HG03565 (cell line): ENCODE measurements around the gene SMARCB1.

Experiments
- ATAC-seq: cut with Tn5 transposase; IDR thresholded peaks from one replicate; pipeline ENCODE4 v1.9.1; 2021; ENCODE audit warnings: mild to moderate bottlenecking, moderate library complexity; ENCODE audit not compliant: unreplicated experiment

The SMARCB1 gene

GRCh38 chr22:23801238-23801821, 14.6 kb downstream of the SMARCB1 start:
- ATAC-seq: no peak

- ATAC-seq: no peak
These were observed 15.2 kb downstream of the SMARCB1 start for GRCh38 chr22:23801886-23802377.

DNA sequence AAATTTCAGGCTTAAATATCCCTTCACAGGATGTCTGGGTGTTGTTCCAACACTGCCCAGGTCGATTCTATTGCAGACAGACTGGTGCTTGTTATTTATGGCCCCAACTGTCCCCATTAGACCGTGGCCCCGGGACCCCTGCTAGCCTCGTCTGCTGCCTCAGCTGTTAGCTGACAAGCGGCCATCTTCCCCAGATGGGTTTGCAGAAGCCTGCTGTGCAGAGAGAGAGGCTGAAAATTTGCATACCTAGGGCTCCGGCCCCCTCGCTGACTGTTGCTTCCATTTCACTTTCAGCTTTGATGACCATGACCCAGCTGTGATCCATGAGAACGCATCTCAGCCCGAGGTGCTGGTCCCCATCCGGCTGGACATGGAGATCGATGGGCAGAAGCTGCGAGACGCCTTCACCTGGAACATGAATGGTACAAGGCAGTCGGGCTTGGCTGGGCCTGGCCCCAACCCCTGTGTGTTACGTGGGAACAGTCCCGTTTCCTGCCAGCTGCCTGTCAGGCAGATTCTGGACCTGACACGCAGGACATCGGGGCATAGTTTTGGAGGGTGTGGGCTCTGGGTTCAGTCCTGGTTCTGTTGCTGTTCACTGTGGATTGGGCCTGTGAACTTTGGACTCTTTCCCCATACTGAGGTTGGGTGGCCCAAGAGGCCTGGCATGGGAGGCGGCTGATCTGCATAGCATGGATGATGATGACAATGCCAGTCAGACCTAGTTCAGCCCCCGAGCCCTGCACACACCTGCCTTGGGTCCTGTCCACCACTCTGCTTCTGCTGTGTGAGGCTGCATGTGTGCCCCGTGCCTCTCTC, 16.4 kb downstream of the SMARCB1 start:
- no peak for ATAC-seq

DNA sequence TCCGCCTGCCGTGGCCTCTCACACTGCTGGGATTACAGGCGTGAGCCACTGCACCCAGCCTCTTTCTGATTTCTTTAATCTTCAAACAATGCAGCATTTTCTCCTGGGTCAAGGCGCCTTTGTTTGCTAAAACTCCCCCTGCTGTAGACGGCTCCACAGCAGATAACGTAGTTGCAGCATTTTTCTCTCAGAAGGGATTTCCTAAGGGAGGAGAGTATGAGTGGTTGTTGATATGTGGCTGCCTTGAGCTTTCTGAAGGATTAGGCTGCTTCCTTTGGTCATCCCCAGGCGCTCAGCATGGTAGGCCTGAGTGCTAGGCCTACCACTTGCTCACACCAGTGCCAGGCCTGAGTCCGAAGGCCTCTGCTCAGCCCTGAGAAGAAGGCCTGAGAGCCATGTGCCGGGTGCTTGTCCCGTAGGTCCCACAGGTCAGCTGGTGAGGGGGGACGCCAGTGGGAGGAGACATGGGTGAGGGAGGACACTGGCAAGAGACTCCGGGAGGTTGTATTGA, 18.1 kb downstream of the SMARCB1 start:
- ATAC-seq: no peak

DNA sequence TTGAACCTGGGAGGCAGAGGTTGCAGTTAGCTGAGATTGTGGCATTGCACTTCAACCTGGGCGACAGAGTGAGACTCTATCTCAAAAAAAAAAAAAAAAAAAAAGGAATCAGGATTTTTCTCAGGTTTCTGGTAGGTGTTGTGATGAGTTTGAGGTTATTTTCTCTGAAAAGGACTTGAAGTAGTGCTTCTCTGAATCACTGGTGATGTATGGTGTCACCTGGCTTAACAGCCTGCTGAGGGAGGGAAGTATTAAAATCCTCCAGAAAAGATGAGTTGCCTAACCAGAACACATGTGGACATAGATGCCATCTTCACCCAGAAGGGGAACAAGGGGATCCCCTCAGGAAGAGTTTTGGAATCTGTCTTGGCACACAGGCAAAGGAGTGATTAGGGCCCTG, 20.1 kb downstream of the SMARCB1 start:
- no peak for ATAC-seq

DNA sequence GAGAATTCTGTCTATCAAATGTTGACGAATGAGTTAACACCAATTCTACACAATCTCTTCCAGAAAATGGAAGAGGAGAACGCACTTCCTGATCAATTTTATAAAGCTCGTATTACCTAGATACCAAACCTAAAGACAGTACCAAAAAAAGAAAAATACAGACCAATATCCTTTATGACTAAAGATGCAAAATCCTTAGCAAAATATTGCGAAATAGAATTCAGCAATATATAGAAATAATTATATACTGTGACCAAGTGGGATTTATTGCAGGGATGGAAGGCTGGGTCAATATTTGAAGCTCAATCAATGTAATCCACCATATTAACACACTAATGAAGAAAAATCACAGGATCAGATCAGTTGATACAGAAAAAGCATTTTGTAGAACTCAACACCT, 25.6 kb downstream of the SMARCB1 start:
- no peak for ATAC-seq

- ATAC-seq: no peak
These were observed 28.9 kb downstream of the SMARCB1 start for GRCh38 chr22:23815541-23816155.

- no peak for ATAC-seq
These were observed 29.6 kb downstream of the SMARCB1 start for GRCh38 chr22:23816156-23816976.

GRCh38 chr22:23817146-23817545, 30.4 kb downstream of the SMARCB1 start:
- no peak for ATAC-seq

- ATAC-seq: no peak
These were observed 31.8 kb downstream of the SMARCB1 start for GRCh38 chr22:23818541-23818940.

DNA sequence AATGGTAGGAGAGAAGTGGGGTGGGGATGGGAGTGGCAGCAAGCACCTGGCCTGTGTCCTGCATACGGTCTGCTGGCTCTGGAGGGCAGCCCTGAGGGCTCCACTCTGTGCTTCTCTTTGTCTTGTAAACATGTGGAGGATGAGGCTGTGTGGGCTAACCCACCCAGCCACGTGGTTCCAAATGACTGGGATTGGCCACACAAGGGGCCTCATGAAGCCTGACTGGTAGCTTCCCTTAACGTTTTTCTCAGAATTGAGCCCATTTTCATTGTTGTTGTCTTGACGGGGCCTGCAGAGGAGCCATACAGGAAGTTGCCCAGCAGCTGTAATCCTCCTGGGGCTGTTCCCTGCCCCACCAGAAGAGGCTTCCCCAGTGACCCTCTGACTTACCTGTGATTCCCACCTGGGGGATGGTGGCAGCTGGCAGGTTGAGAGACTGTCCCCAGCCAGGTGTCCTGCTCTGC, 34.0 kb downstream of the SMARCB1 start:
- no peak for ATAC-seq

DNA sequence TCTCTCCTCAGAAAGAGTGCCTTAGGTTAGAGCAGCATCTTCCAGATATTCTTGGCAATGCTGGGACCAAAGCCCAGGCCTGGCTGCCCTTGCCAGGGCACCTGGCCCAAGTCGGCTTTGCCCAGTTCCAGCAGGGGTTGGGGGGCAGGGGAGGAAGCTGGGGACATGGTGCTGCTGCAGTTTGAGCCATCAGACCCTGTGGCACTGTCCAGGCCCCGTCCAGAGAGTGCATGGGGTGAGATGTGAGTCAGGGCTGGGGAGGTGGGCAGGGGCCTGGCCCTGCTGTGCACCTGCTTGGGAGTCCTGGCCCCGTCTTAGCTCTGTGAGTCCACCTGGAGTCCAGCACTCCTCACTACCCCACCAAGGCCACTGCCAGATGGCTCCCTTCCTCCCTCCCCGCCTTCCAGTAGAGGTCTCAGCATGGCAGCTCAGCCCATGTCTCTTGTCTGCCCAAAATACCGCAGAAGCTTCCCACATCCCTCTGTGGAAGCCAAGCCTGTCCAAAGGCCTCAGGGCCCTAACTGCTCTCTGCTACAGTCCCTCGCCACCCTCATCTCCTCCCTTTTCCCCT, 35.4 kb downstream of the SMARCB1 start:
- no peak for ATAC-seq

GRCh38 chr22:23823331-23823791, 36.6 kb downstream of the SMARCB1 start:
- no peak for ATAC-seq

DNA sequence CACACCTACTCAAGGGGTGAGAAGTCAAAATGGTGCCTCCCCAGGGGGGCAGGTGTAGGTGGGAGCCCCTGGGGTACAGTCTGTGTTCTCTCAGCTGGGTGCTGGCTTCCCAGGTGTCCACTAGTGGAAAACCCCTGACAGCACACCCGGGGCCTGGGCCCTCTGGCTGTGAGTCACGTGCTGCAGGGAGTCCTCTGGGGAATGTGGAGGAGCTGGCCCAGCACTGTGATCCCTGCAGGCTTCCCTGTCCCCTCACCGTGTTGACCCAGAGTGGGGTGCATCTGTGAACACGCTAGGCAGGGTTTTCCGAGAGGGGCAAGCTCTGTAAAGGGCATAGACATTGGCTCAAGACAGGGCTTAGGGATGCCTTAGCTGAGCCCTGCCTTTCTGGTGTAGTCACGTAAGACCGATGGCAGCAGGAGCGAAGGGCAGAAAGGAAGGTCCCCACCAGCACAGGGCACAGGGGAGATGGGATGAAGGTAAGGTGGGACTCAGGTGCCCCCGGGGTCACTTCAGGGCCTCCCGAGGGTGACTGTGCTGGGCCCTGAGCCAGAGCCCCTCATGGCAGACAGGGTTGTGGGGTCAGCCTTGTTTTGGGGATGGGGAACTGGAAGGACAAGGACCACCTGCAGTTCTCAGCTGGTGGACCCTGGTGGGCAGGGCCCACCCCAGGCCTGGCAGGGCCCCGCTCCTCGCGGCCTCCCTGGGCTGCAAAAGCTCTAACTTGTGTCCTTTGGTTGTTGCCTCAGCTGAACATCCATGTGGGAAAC, 37.9 kb downstream of the SMARCB1 start:
- no peak for ATAC-seq

GRCh38 chr22:23825246-23825905, 38.6 kb downstream of the SMARCB1 start:
- no peak for ATAC-seq

DNA sequence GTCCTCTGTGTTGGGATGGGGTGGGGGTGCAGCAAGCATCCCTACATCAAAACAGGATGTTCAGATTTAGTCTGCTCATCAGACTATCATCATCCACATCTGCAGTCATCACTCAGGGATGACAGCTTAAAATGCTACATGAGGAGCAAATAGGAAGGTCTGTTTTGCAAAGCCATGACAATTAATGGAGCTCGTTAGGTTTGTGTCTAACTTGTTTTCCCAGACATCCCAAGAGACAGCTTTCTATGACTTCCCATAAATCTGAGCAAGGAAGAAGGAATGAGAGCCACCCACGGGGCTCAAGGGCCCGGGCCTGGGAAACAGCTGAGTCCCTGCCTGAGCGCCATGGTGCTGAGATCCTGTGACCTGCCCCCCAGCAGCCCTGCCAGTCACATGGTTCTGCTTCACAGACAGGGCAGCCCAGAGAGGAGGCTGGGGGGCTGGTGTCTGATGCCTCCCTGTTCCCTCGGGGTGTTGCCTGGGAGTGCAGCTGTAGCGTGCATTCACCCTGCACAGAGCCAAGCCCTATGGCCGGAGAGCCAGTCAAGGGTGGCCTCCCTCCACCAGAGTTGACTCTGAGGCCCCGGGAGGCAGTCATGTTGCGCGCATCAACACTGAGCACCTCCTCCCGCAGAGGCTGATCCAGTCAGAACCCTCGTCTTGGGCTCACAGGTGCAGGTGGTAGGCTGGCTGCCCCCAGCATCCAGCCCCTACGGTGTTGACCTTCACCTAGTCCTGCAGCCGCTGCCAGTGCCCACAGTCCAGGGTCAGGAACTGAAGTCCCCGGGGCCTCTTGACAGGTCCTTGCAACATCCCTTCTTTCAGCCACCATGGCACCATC, 40.0 kb downstream of the SMARCB1 start:
- no peak for ATAC-seq

DNA sequence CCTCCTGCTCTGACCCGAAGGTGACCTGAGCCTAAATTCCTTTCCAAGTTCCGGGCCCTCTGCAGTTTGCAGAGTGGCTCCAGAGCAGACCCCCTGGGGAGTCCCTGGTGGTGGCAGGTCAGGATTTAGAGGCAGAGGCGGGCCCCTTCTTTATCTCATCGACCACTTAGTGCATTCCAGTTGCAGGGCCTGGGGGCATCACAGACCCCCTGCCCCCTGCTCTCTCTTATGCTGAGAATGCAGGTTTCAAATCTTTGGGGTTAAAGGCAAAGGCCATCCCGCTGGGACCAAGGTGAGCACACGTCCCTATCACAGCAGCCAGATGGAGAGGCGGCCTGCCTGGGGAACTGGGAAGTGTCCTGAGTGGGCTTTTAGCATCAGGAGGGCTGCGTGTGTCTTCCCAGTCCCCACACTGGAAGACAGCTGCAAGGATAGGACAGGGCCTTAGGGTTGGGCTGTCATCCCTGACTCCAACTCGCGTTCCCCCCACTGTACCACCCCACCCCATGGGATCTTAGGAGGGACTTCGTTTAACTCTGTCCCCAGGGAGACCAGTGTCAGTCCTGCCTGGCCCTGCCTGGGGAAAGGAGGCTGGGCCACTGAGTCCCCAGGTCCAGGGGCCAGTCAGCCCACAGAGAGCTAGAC, 40.7 kb downstream of the SMARCB1 start:
- ATAC-seq: no peak
